A549 (cell line): ENCODE results near the gene NELFA. TPM values are rescaled to one million over a fixed set of nuclear protein-coding genes. Genes with fewer than 3 reads are reported as not detected.

Source experiments
- ATAC-seq, 2 experiments: fragments of 200-7000 bp in 1 of 2; fragments of >200 bp in 1 of 2; cut with Nextera tagmentation in 1 of 2; cut with Tn5 transposase in 1 of 2; 3 replicates each; pipeline versions ENCODE4 v1.8.0 to v1.9.1; 2018 to 2020; ENCODE audit warnings: mild to moderate bottlenecking in 1 of 2, moderate library complexity in 1 of 2
- CTCF ChIA-PET: fragments of 300-600 bp; sonication (Branson Sonifier 250); formaldehyde crosslinking; extraction: SDS; loops from one replicate; lab custom pipeline; 2021; ENCODE audit warnings: antibody characterized with exemption, inconsistent platforms; lab: Yijun Ruan, JAX
- POLR2A ChIA-PET: fragments of 350-600 bp; formaldehyde crosslinking; extraction: SDS; loops from one replicate; lab custom pipeline; 2021; ENCODE audit warnings: antibody characterized with exemption, inconsistent platforms; lab: Yijun Ruan, JAX
- DNase-seq, 2 experiments: peaks; one replicate each; pipeline versions ENCODE4 v3.0.0 to v3.0.0-alpha.2; 2011 to 2016; ENCODE audit warnings: low read depth in 1 of 2, low spot score in 1 of 2
- FAIRE-seq: peaks from 2 replicates; lab custom pipeline; 2011; peaks lifted over from hg19 to GRCh38; lab: Jason Lieb, UNC
- H3K27ac ChIP-seq, 2 experiments: fragments of >200 bp; sonication (Bioruptor Twin); formaldehyde crosslinking; 3 replicates each; pipeline ENCODE4 v1.5.1; 2016 to 2017
- H3K4me1 ChIP-seq: fragments of >200 bp; sonication (Bioruptor Twin); formaldehyde crosslinking; 3 replicates; pipeline ENCODE4 v1.6.1; 2016
- H3K4me2 ChIP-seq: fragments of >200 bp; sonication (Bioruptor Twin); formaldehyde crosslinking; 3 replicates; pipeline ENCODE4 v1.6.1; 2016
- H3K4me3 ChIP-seq: fragments of >200 bp; sonication (Bioruptor Twin); formaldehyde crosslinking; 3 replicates; pipeline ENCODE4 v1.5.1; 2016
- H3K9me3 ChIP-seq: fragments of >200 bp; sonication (Bioruptor Twin); formaldehyde crosslinking; 3 replicates; pipeline ENCODE4 v1.6.1; 2016
- ATOH8 ChIP-seq: fragments of 250-450 bp; sonication (Bioruptor Pico); IDR thresholded peaks from 2 replicates; pipeline ENCODE4 v1.5.0; 2020; ENCODE audit warnings: low read depth, mild to moderate bottlenecking, moderate library complexity
- BHLHE40 ChIP-seq: IDR thresholded peaks from 2 replicates; pipeline ENCODE4 v1.6.1; 2012; ENCODE audit warnings: low read depth, low read length, inconsistent platforms
- CBX2 ChIP-seq: fragments of 200-600 bp; sonication (generic); IDR thresholded peaks from 2 replicates; pipeline ENCODE4 v1.6.1; 2016; ENCODE audit warnings: low read depth, mild to moderate bottlenecking, borderline replicate concordance
- CBX8 ChIP-seq: fragments of 200-600 bp; sonication (generic); IDR thresholded peaks from 2 replicates; pipeline ENCODE4 v1.6.1; 2016
- CEBPB ChIP-seq, 2 experiments: fragments of >200 bp in 1 of 2; sonication (Bioruptor Twin) in 1 of 2; formaldehyde crosslinking in 1 of 2; IDR thresholded peaks; 2 replicates each; pipeline ENCODE4 v1.6.1; 2012 to 2016
- CHD2 ChIP-seq: fragments of 150-350 bp; IDR thresholded peaks from 2 replicates; pipeline ENCODE4 v1.6.1; 2014; ENCODE audit warnings: low read length; ENCODE audit not compliant: partially characterized antibody
- HDAC2 ChIP-seq: fragments of 200-600 bp; sonication (generic); IDR thresholded peaks from 2 replicates; pipeline ENCODE4 v1.6.1; 2016
- HES2 ChIP-seq: fragments of >200 bp; sonication (Bioruptor Twin); formaldehyde crosslinking; IDR thresholded peaks from 2 replicates; pipeline ENCODE4 v1.6.1; 2016
- HEYL ChIP-seq: fragments of 250-450 bp; sonication (Bioruptor Pico); IDR thresholded peaks from 2 replicates; pipeline ENCODE4 v1.8.0; 2021; ENCODE audit warnings: mild to moderate bottlenecking, moderate library complexity
- JUNB ChIP-seq: fragments of >200 bp; sonication (Bioruptor Twin); formaldehyde crosslinking; IDR thresholded peaks from 2 replicates; pipeline ENCODE4 v1.6.1; 2016
- KDM1A ChIP-seq: fragments of 200-600 bp; sonication (generic); IDR thresholded peaks from 2 replicates; pipeline ENCODE4 v1.6.1; 2016; ENCODE audit warnings: low read depth, mild to moderate bottlenecking
- MAFK ChIP-seq: fragments of 450-650 bp; IDR thresholded peaks from 2 replicates; pipeline ENCODE4 v1.6.1; 2014; ENCODE audit not compliant: partially characterized antibody
- MYC ChIP-seq: IDR thresholded peaks from 2 replicates; pipeline ENCODE4 v1.6.1; 2012; ENCODE audit warnings: mild to moderate bottlenecking, inconsistent platforms, low read length, improper control_type of control experiment, borderline replicate concordance
- NR3C1 ChIP-seq: fragments of >200 bp; sonication (Bioruptor Twin); formaldehyde crosslinking; IDR thresholded peaks from 3 replicates; pipeline ENCODE4 v1.6.1; 2017
- PHF8 ChIP-seq: fragments of 200-600 bp; sonication (generic); IDR thresholded peaks from 2 replicates; pipeline ENCODE4 v1.6.1; 2016; ENCODE audit warnings: low read depth, mild to moderate bottlenecking, antibody characterized with exemption, moderate library complexity, borderline replicate concordance
- RAD21 ChIP-seq, 2 experiments: fragments of >200 bp in 1 of 2; sonication (Bioruptor Twin) in 1 of 2; formaldehyde crosslinking in 1 of 2; IDR thresholded peaks in 1 of 2; conservative IDR thresholded peaks in 1 of 2; 2 replicates in 1 of 2; 3 replicates in 1 of 2; pipeline ENCODE4 v1.6.1; 2012 to 2018; ENCODE audit warnings: inconsistent platforms in 1 of 2
- RFX5 ChIP-seq: fragments of 450-650 bp; IDR thresholded peaks from 2 replicates; pipeline ENCODE4 v1.7.1; 2014; ENCODE audit warnings: antibody characterized with exemption, mild to moderate bottlenecking, moderate library complexity
- RNF2 ChIP-seq: fragments of 200-600 bp; sonication (generic); IDR thresholded peaks from 2 replicates; pipeline ENCODE4 v1.6.1; 2016; ENCODE audit warnings: low read depth, mild to moderate bottlenecking, antibody characterized with exemption, moderate library complexity, borderline replicate concordance
- SMC3 ChIP-seq: fragments of >200 bp; sonication (Bioruptor Twin); formaldehyde crosslinking; IDR thresholded peaks from 3 replicates; pipeline ENCODE4 v1.6.1; 2018; ENCODE audit warnings: inconsistent platforms
- SREBF2 ChIP-seq: fragments of 450-650 bp; IDR thresholded peaks from 2 replicates; pipeline ENCODE4 v1.6.1; 2014; ENCODE audit warnings: mild to moderate bottlenecking, moderate library complexity
- TFCP2L1 ChIP-seq: fragments of 250-450 bp; sonication (Bioruptor Pico); IDR thresholded peaks from 2 replicates; pipeline ENCODE4 v1.5.0; 2021; ENCODE audit warnings: mild to moderate bottlenecking
- TP53 ChIP-seq: fragments of 250-450 bp; sonication (Bioruptor Pico); IDR thresholded peaks from 2 replicates; pipeline ENCODE4 v1.5.0; 2021; ENCODE audit warnings: mild to moderate bottlenecking, moderate library complexity
- ZSCAN20 ChIP-seq: fragments of 250-450 bp; sonication (Bioruptor Pico); IDR thresholded peaks from 2 replicates; pipeline ENCODE4 v1.8.0; 2022; ENCODE audit warnings: mild to moderate bottlenecking, moderate library complexity
- WGBS: methylation state at CpG from one replicate; pipeline ENCODE4 v1.1.6; 2017; ENCODE audit errors: missing lambda C conversion rate; 5-methylcytosine and 5-hydroxymethylcytosine counted together
- polyA plus RNA-seq, 4 experiments: library from polyadenylated mRNA; depleted of rRNA in 3 of 4; stranded (reverse); fragments of >200 nt; fragmentation: RNase III in 1 of 4; extraction: RNeasy Plus Mini Kit Qiagen cat#74134 plus additional on column Dnase treatment in 1 of 4; gene quantifications; 2 replicates in 3 of 4; 3 replicates in 1 of 4; pipeline ENCODE4 v1.2.3, GENCODE V29; 2011 to 2017
- TF ChIP-seq, protein P1 (sequence below): fragments of 250-450 bp; sonication (Bioruptor Pico); IDR thresholded peaks from 2 replicates; pipeline ENCODE4 v1.5.0; 2021; ENCODE audit warnings: mild to moderate bottlenecking, moderate library complexity, borderline replicate concordance
- TF ChIP-seq, protein P2 (sequence below): IDR thresholded peaks from 2 replicates; pipeline ENCODE4 v1.6.1; 2012
- TF ChIP-seq, protein P3 (sequence below): IDR thresholded peaks from 2 replicates; pipeline ENCODE4 v1.6.1; 2012; ENCODE audit warnings: low read depth, borderline replicate concordance
- TF ChIP-seq, protein P4 (sequence below): fragments of 450-650 bp; IDR thresholded peaks from 2 replicates; pipeline ENCODE4 v1.6.1; 2014; ENCODE audit warnings: antibody characterized with exemption
- TF ChIP-seq, protein P5 (sequence below): fragments of >200 bp; sonication (Bioruptor Twin); formaldehyde crosslinking; IDR thresholded peaks from 3 replicates; pipeline ENCODE4 v1.6.1; 2016

Gene NELFA
- polyA plus RNA-seq, 2 of the 4 experiments (the other 2 are of a cell fraction), result 11.1 to 18.3 TPM

- ChIA-PET CTCF (interaction anchor here (1.4 kb wide), 1 partner anchor 13 kb away, joined by 3 read pairs; no protein-coding TSS in a partner anchor), POLR2A (no interaction called here)
- no peak for DNase-seq
- 93% methylated on average over 5 of the region's 7 CpGs for WGBS
- no peak for FAIRE-seq
- Histone ChIP-seq H3K4me3 (no peak overlapping the region), H3K9me3 (peaks cover 4% of the 10 kb centered on the region; the same call in 1 of the 3 replicates), H3K4me1 (no peaks in the 10 kb centered on the region; the same call in 2 of the 3 replicates), H3K27ac (no peak overlapping the region), H3K4me2 (no peak overlapping the region)
- TF ChIP-seq CBX8 (no peak), MAFK (no peak), BHLHE40 (no peak), TP53 (no peak), NR3C1 (no peak), PHF8 (no peak), ATOH8 (CRISPR knock-in tag) (no peak), MYC (no peak), SREBF2 (no peak), SMC3 (no peak)
- TF ChIP-seq, protein P1, sequence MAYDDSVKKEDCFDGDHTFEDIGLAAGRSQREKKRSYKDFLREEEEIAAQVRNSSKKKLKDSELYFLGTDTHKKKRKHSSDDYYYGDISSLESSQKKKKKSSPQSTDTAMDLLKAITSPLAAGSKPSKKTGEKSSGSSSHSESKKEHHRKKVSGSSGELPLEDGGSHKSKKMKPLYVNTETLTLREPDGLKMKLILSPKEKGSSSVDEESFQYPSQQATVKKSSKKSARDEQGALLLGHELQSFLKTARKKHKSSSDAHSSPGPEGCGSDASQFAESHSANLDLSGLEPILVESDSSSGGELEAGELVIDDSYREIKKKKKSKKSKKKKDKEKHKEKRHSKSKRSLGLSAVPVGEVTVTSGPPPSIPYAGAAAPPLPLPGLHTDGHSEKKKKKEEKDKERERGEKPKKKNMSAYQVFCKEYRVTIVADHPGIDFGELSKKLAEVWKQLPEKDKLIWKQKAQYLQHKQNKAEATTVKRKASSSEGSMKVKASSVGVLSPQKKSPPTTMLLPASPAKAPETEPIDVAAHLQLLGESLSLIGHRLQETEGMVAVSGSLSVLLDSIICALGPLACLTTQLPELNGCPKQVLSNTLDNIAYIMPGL (CRISPR knock-in tag), result no peak
- no peak for ATAC-seq
These were observed 40.6 kb upstream of the NELFA start for GRCh38 chr4:2049381-2049780.

- ATAC-seq (no peak), DNase-seq (no peak), FAIRE-seq (no peak)
- TF ChIP-seq ZSCAN20 (no peak), MAFK (no peak), CBX2 (no peak), CHD2 (no peak), HES2 (no peak), RFX5 (no peak), KDM1A (no peak), TFCP2L1 (CRISPR knock-in tag) (no peak), RAD21 (conservative IDR thresholded peaks at IDR 0.05 in 1 of 2, IDR thresholded peaks at IDR 0.05 in 1 of 2) (no peak), RNF2 (no peak), HEYL (CRISPR knock-in tag) (no peak), PHF8 (no peak), ATOH8 (CRISPR knock-in tag) (no peak), CEBPB (IDR thresholded peaks at IDR 0.05) (no peak), JUNB (no peak), HDAC2 (no peak)
- TF ChIP-seq, protein P2, sequence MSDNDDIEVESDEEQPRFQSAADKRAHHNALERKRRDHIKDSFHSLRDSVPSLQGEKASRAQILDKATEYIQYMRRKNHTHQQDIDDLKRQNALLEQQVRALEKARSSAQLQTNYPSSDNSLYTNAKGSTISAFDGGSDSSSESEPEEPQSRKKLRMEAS, result no peak
- TF ChIP-seq, protein P3, sequence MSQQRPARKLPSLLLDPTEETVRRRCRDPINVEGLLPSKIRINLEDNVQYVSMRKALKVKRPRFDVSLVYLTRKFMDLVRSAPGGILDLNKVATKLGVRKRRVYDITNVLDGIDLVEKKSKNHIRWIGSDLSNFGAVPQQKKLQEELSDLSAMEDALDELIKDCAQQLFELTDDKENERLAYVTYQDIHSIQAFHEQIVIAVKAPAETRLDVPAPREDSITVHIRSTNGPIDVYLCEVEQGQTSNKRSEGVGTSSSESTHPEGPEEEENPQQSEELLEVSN, result no peak
- TF ChIP-seq, protein P4, sequence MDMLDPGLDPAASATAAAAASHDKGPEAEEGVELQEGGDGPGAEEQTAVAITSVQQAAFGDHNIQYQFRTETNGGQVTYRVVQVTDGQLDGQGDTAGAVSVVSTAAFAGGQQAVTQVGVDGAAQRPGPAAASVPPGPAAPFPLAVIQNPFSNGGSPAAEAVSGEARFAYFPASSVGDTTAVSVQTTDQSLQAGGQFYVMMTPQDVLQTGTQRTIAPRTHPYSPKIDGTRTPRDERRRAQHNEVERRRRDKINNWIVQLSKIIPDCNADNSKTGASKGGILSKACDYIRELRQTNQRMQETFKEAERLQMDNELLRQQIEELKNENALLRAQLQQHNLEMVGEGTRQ, result no peak
- TF ChIP-seq, protein P5, sequence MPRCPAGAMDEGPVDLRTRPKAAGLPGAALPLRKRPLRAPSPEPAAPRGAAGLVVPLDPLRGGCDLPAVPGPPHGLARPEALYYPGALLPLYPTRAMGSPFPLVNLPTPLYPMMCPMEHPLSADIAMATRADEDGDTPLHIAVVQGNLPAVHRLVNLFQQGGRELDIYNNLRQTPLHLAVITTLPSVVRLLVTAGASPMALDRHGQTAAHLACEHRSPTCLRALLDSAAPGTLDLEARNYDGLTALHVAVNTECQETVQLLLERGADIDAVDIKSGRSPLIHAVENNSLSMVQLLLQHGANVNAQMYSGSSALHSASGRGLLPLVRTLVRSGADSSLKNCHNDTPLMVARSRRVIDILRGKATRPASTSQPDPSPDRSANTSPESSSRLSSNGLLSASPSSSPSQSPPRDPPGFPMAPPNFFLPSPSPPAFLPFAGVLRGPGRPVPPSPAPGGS, result no peak
- no peak overlapping the region for H3K4me2 ChIP-seq
- POLR2A ChIA-PET, result no interaction called here
- CTCF ChIA-PET, result interaction anchor here (1.4 kb wide), 1 partner anchor 14 kb away, joined by 3 read pairs; no protein-coding TSS in a partner anchor
- H3K27ac ChIP-seq, result 0 out of 6 replicates have a peak overlapping the region, but pooled peaks of 1 of the 2 experiments have one; percentile 13
- peaks cover 4% of the 10 kb centered on the region; the same call in 1 of the 3 replicates for H3K9me3 ChIP-seq
- no peaks in the 10 kb centered on the region; the same call in 2 of the 3 replicates for H3K4me1 ChIP-seq
- no peak overlapping the region for H3K4me3 ChIP-seq
- 65% methylated on average over 8 of the region's 8 CpGs for WGBS
These were observed 40.1 kb upstream of the NELFA start for GRCh38 chr4:2048831-2049230.
